Mesendoderm (in vitro differentiated cells): ENCODE measurements around the gene ZNF605.
"Not testable (repeated sequence)": the region's sequence is repeated elsewhere in the genome, so short reads cannot be mapped to it uniquely, and the experiment has no call there.

Source experiments
- DNase-seq: peaks from one replicate; pipeline ENCODE4 v3.0.0; 2013
- H2AK5ac ChIP-seq: 2 replicates; pipeline ENCODE4 v1.6.1; 2013; ENCODE audit warnings: low read length, inconsistent platforms
- H2BK120ac ChIP-seq: 2 replicates; pipeline ENCODE4 v1.6.1; 2013; ENCODE audit warnings: low read depth, mild to moderate bottlenecking, low read length, moderate library complexity, mixed read lengths
- H2BK15ac ChIP-seq: replicated peaks from 2 replicates; pipeline ENCODE4 v1.6.1; 2013; ENCODE audit warnings: low read depth, mild to moderate bottlenecking, moderate library complexity
- H2BK5ac ChIP-seq: 2 replicates; pipeline ENCODE4 v1.6.1; 2013; ENCODE audit warnings: low read length, inconsistent platforms
- H3K18ac ChIP-seq: 2 replicates; pipeline ENCODE4 v1.6.1; 2013; ENCODE audit warnings: mild to moderate bottlenecking, low read length, mixed read lengths
- H3K23ac ChIP-seq: one replicate; pipeline ENCODE4 v1.6.1; 2013; ENCODE audit warnings: low read length
- H3K27ac ChIP-seq: 2 replicates; pipeline ENCODE4 v1.5.1; 2013; ENCODE audit warnings: low read depth, mild to moderate bottlenecking, inconsistent platforms, low read length, moderate library complexity
- H3K27me3 ChIP-seq: 2 replicates; pipeline ENCODE4 v1.6.1; 2013; ENCODE audit warnings: low read length, control low read depth, mild to moderate bottlenecking, inconsistent platforms; ENCODE audit not compliant: insufficient read depth, poor library complexity
- H3K36me3 ChIP-seq: 2 replicates; pipeline ENCODE4 v1.6.1; 2013; ENCODE audit warnings: low read length, inconsistent platforms; ENCODE audit not compliant: control insufficient read depth, insufficient read depth
- H3K4ac ChIP-seq: one replicate; pipeline ENCODE4 v1.6.1; 2013; ENCODE audit warnings: low read depth, mild to moderate bottlenecking, low read length, moderate library complexity
- H3K4me1 ChIP-seq: 2 replicates; pipeline ENCODE4 v1.6.1; 2013; ENCODE audit warnings: low read depth, low read length, inconsistent platforms; ENCODE audit not compliant: control insufficient read depth
- H3K4me2 ChIP-seq: 2 replicates; pipeline ENCODE4 v1.6.1; 2013; ENCODE audit warnings: low read length
- H3K4me3 ChIP-seq: 2 replicates; pipeline ENCODE4 v1.5.1; 2013; ENCODE audit warnings: mild to moderate bottlenecking, low read length
- H3K56ac ChIP-seq: one replicate; pipeline ENCODE4 v1.6.1; 2013; ENCODE audit warnings: low read length
- H3K79me1 ChIP-seq: 2 replicates; pipeline ENCODE4 v1.6.1; 2013; ENCODE audit warnings: low read length, inconsistent platforms
- H3K79me2 ChIP-seq: 2 replicates; pipeline ENCODE4 v1.6.1; 2013; ENCODE audit warnings: mild to moderate bottlenecking, low read length; ENCODE audit not compliant: control insufficient read depth, insufficient read depth
- H3K9ac ChIP-seq: 2 replicates; pipeline ENCODE4 v1.6.1; 2013; ENCODE audit warnings: low read length, inconsistent platforms
- H4K5ac ChIP-seq: one replicate; pipeline ENCODE4 v1.6.1; 2013; ENCODE audit warnings: low read length
- H4K8ac ChIP-seq: one replicate; pipeline ENCODE4 v1.6.1; 2013; ENCODE audit warnings: low read depth, mild to moderate bottlenecking, control low read depth, low read length, moderate library complexity
- WGBS: extraction: QIAGEN DNeasy Blood & Tissue Kit; methylation state at CpG from one replicate; pipeline ENCODE4 v1.1.7; 2013; ENCODE audit warnings: low lambda C conversion rate, missing lambda C conversion rate; ENCODE audit not compliant: insufficient coverage; ENCODE audit errors: extremely low coverage; 5-methylcytosine and 5-hydroxymethylcytosine counted together

Gene ZNF605

DNA sequence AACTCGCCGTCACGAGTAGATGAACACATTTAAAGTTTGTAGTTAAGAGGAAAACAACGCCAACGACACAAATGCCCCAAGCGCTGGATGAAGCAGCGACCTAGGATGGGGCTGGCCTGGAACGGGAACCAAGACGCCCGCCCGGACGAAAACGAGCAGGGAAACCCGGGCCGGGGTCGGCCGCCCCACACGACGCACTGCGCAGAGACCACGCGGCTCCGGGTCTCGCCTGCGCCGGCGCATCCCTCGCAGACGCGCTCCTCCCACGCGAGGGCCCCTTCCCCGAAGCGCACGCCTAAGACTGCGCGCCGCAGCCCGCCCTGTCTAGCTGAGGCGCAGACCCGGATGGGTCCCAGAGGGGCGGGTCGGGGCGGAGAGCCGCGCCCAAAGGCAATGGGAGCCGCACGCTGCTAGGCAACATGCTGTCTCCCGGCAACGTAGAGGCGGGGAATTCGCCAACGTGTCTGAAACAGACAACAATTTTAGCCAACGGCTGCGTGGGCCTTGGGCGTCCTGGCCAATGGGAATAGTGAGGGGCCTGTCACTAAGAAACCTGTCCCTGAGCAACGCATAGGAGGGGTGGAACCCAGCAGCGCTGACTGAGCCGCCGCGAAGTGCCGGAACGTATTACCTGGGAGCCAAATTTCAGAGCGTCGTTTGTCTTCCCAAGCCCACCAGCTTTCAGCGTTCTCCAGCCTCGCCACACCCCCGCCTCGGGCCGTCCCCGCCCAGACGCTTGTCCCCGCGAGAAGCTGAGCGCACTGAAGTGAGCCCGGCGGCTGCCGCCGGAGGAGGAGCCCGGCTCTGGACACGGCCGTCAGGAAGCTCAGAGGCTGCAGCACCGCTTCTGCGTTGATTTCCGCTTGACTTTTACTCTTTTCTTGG is 47.7 kb downstream of the ZNF605 start:
- DNase-seq = peak; percentile 100
- Histone ChIP-seq H2BK120ac (no peak overlapping the region), H3K27ac (peak overlapping the region; percentile 67), H3K4ac (no peak overlapping the region), H3K18ac (peak overlapping the region; percentile 5), H4K5ac (no peak overlapping the region), H4K8ac (no peak overlapping the region), H3K36me3 (no peaks in the 10 kb centered on the region), H3K79me1 (no peaks in the 10 kb centered on the region), H3K27me3 (no peaks in the 10 kb centered on the region), H3K4me1 (peaks cover 2% of the 10 kb centered on the region), H3K56ac (peak overlapping the region; percentile 86), H2BK5ac (no peak overlapping the region), H3K9ac (peak overlapping the region; percentile 78), H2BK15ac (no peak overlapping the region), H3K4me2 (peak overlapping the region; percentile 91), H3K23ac (no peak overlapping the region), H3K79me2 (no peaks in the 10 kb centered on the region), H2AK5ac (no peak overlapping the region), H3K4me3 (peak overlapping the region; percentile 54)
- WGBS = no CpG with 5 or more reads among the region's 85 CpGs

DNA sequence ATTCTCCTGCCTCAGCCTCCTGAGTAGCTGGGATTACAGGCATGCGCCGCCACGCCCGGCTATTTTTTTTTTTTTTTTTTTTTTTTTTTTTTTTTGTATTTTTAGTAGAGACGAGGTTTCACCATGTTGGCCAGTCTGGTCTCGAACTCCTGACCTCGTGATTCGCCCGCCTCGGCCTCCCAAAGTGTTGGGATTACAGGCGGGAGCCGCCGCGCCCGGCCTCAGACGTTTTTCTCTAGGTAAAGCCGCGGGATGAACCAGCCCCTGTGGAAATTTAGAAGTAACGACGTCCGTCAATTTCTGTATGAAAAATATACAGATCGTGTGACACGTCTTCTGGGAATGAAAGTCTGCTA is 48.3 kb downstream of the ZNF605 start:
- H4K5ac ChIP-seq, H3K27me3 ChIP-seq, H4K8ac ChIP-seq, H3K4ac ChIP-seq, H3K27ac ChIP-seq, H3K23ac ChIP-seq, H3K36me3 ChIP-seq, H2AK5ac ChIP-seq, H3K79me2 ChIP-seq, H2BK120ac ChIP-seq, DNase-seq, H3K18ac ChIP-seq, H3K79me1 ChIP-seq, H2BK5ac ChIP-seq, H2BK15ac ChIP-seq, H3K4me1 ChIP-seq: not testable (repeated sequence)
- H3K9ac ChIP-seq = peak overlapping the region; percentile 63
- H3K4me3 ChIP-seq = peak overlapping the region; percentile 11
- no CpG with 5 or more reads among the region's 23 CpGs for WGBS
- H3K56ac ChIP-seq = peak overlapping the region; percentile 86
- peak overlapping the region; percentile 67 for H3K4me2 ChIP-seq

DNA sequence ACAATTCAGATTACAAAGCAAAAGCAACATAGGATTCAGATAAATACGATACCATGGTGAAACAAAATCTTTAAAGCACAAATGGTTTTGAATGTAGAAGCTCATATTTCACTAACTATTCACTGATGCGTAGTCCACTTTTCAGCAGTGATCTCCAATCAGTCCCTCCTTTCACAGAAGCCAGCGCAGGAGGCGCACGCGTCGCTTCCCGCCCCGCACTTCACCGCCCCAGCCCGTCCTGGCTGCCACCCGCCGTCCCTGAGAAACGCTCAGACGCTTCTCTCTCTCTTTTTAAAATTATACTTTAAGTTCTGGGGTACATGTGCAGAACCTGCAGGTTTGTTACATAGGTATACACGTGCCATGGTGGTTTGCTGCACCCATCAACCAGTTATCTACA is 48.9 kb downstream of the ZNF605 start:
- no peak for DNase-seq
- H3K27ac ChIP-seq = no peak overlapping the region
- no peak overlapping the region for H4K8ac ChIP-seq
- H3K27me3 ChIP-seq = no peaks in the 10 kb centered on the region
- no CpG with 5 or more reads among the region's 16 CpGs for WGBS
- no peaks in the 10 kb centered on the region for H3K36me3 ChIP-seq
- H2BK120ac ChIP-seq = no peak overlapping the region
- H3K56ac ChIP-seq = no peak overlapping the region
- no peak overlapping the region for H3K4me3 ChIP-seq
- no peak overlapping the region for H4K5ac ChIP-seq
- no peak overlapping the region for H3K23ac ChIP-seq
- H2BK15ac ChIP-seq = no peak overlapping the region
- peaks cover 2% of the 10 kb centered on the region for H3K4me1 ChIP-seq
- H2AK5ac ChIP-seq = no peak overlapping the region
- no peak overlapping the region for H3K4me2 ChIP-seq
- H2BK5ac ChIP-seq = no peak overlapping the region
- H3K79me2 ChIP-seq = no peaks in the 10 kb centered on the region
- H3K9ac ChIP-seq = no peak overlapping the region
- no peak overlapping the region for H3K18ac ChIP-seq
- H3K4ac ChIP-seq = no peak overlapping the region
- no peaks in the 10 kb centered on the region for H3K79me1 ChIP-seq

DNA sequence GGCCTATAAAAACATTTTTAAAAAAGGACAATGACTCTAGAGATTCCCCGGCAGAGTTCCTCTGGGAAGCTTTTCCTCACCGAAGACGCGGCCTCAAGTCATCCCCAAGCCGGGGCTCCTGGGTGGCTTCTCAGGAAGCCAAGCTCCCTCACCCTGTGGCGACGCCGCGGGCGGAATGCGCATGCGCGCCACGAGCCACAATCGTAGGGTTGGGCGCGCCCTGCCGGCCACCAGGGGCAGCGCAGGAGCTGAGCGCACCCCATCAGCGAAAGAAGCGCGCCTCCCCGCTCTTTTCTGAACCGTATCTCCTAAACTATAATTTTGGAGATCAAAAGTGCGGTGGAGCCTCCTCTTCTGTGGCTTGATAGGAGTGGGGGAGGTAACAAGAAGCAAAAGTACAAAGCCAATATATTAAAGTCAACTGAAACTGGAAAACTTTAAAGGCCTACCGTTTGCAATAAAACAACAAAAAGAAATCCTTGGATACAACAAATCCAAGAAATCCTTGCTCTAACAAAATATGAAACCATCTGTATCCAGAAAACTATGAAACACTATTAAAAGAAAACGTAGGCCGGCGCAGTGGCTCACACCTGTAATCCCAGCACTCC is 51.3 kb downstream of the ZNF605 start:
- Histone ChIP-seq H3K23ac (no peak overlapping the region), H2BK5ac (no peak overlapping the region), H3K79me2 (no peaks in the 10 kb centered on the region), H3K9ac (no peak overlapping the region), H2BK120ac (no peak overlapping the region), H2AK5ac (no peak overlapping the region), H2BK15ac (no peak overlapping the region), H3K27ac (no peak overlapping the region), H3K18ac (no peak overlapping the region), H3K27me3 (no peaks in the 10 kb centered on the region), H3K4me2 (no peak overlapping the region), H3K4me1 (peaks cover 2% of the 10 kb centered on the region), H3K79me1 (no peaks in the 10 kb centered on the region), H3K4ac (no peak overlapping the region), H4K8ac (no peak overlapping the region), H3K36me3 (no peaks in the 10 kb centered on the region), H3K4me3 (no peak overlapping the region), H3K56ac (no peak overlapping the region), H4K5ac (no peak overlapping the region)
- no CpG with 5 or more reads among the region's 30 CpGs for WGBS
- peak; percentile 85 for DNase-seq

DNA sequence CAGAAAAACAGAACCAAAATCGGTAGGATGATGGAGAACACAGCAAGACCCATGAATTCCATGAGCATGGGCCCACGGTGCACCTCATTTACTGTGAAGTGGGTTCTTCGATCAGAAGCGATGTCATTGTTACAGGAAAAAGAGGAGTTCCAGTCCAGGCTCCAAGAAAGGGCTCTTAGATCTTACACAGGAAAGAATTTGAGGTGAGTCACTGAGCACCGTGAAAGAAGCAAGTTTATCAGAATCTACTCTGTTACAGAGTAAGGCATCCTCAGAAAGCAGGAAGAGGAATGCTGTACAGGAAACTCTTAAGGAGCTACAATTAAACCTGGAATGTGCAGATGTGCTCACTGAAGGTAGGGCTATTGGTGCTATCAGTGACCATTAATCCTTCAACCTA is 57.1 kb downstream of the ZNF605 start:
- H3K36me3 ChIP-seq = no peaks in the 10 kb centered on the region
- no peak overlapping the region for H3K56ac ChIP-seq
- H4K8ac ChIP-seq = no peak overlapping the region
- no peak overlapping the region for H3K4me2 ChIP-seq
- no peak overlapping the region for H3K18ac ChIP-seq
- H2BK15ac ChIP-seq = no peak overlapping the region
- H3K23ac ChIP-seq = no peak overlapping the region
- no CpG with 5 or more reads among the region's 5 CpGs for WGBS
- H3K79me1 ChIP-seq = no peaks in the 10 kb centered on the region
- no peaks in the 10 kb centered on the region for H3K79me2 ChIP-seq
- H4K5ac ChIP-seq = no peak overlapping the region
- H3K4ac ChIP-seq = no peak overlapping the region
- H2AK5ac ChIP-seq = no peak overlapping the region
- H3K27ac ChIP-seq = no peak overlapping the region
- no peak overlapping the region for H2BK120ac ChIP-seq
- DNase-seq = peak; percentile 56
- no peak overlapping the region for H3K9ac ChIP-seq
- no peak overlapping the region for H3K4me3 ChIP-seq
- no peaks in the 10 kb centered on the region for H3K4me1 ChIP-seq
- no peak overlapping the region for H2BK5ac ChIP-seq
- no peaks in the 10 kb centered on the region for H3K27me3 ChIP-seq
